ENCODE results near the gene IMMP1L. TPM values are rescaled to one million over a fixed set of nuclear protein-coding genes. Genes with fewer than 3 reads are reported as not detected.

IMMP1L gene
- total and polyA plus RNA-seq, 2 donors (not counting 1 experiment from before 2014, with no cell fraction given) = 14.3 to 16.5 TPM

DNA sequence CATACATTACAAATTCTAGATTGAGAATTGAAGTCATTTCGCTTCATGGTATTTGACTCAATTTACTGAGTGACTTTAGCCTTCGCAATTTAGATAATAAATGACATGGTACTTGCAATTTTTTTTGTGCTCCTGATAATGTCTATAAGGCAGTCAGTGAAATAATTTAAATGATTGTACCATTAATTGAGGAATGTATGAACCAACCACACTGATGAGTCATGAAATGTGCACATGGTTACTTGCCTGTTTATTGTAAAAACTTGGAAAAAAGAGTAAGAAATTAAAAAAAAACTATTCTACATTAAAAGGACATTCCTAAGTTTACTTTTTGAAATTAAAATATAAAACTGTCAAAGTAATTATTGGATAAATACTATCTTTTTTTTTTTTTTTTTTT is 96.5 kb downstream of the IMMP1L start:
- H2AFZ ChIP-seq (ENCODE audit: insufficient read depth, low read depth, low read length, poor library complexity, severe bottlenecking) = no peak overlapping the region
- intact Hi-C loops (cut with micrococcal nuclease) = no loop called here

DNA sequence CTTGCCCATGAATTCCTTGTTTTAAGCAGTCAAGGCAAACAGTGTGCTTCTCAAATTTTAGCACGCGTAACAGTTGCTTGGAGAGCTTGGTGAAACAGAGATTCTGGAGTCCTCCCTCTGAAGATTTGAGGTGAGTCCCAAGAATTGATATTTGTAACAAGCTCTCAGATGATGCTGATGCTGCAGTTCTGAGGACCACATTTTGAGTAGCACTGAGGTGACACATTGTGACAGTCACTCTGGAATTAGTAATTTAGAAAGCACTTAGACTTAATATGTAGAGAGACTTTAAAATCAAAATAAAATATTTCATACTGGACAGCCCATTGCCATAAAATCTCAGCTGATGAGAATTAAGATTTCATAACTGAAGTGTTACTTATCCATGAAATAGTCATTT is 101.2 kb downstream of the IMMP1L start:
- no peaks in the 10 kb centered on the region for H3K27me3 ChIP-seq (replicated peaks in 1 of 4; ENCODE audit: control extremely low read depth in 1 of 4, control insufficient read depth in 3 of 4, insufficient read depth in 4 of 4, low read length in 3 of 4)
- H3K4me2 ChIP-seq (replicated peaks; ENCODE audit: low read depth, low read length, poor library complexity, severe bottlenecking) = no peak overlapping the region
- intact Hi-C loops (cut with micrococcal nuclease) = no loop called here
- H3K4me1 ChIP-seq (ENCODE audit: control insufficient read depth in 2 of 2, insufficient read depth in 2 of 2, low read length in 2 of 2) = no peaks in the 10 kb centered on the region
- H3K9me3 ChIP-seq (ENCODE audit: control extremely low read depth in 1 of 3, control insufficient read depth in 2 of 3, insufficient read depth in 1 of 3, low read length in 2 of 3) = no peaks in the 10 kb centered on the region
- Mint-ChIP-seq H3K4me3 (no peak overlapping the region), H3K4me1 (peaks cover 4% of the 10 kb centered on the region), H3K27ac (no peak overlapping the region), H3K9me3 (ENCODE audit: insufficient read depth) (no peaks in the 10 kb centered on the region), H3K27me3 (no peaks in the 10 kb centered on the region)
- no peak overlapping the region for H2AFZ ChIP-seq (ENCODE audit: insufficient read depth, low read depth, low read length, poor library complexity, severe bottlenecking)
- POLR2A ChIA-PET = no interaction called here
- no peaks in the 10 kb centered on the region for H4K20me1 ChIP-seq (ENCODE audit: control insufficient read depth, insufficient read depth, low read length, poor library complexity, severe bottlenecking)
- H3K4me3 ChIP-seq (ENCODE audit: control extremely low read depth in 1 of 5, extremely low read depth in 1 of 5, insufficient read depth in 1 of 5, low read depth in 2 of 5, low read length in 4 of 5) = no peak overlapping the region
- CTCF ChIA-PET = no interaction called here
- H3K36me3 ChIP-seq (replicated peaks in 1 of 2; ENCODE audit: control extremely low read depth in 1 of 2, control insufficient read depth in 1 of 2, extremely low read depth in 1 of 2, insufficient read depth in 2 of 2, low read length in 1 of 2) = no peaks in the 10 kb centered on the region
- no peaks in the 10 kb centered on the region for H3K79me2 ChIP-seq (ENCODE audit: control insufficient read depth, insufficient read depth, low read length)
- H3K9ac ChIP-seq (ENCODE audit: low read length) = no peak overlapping the region
- H3K27ac ChIP-seq (ENCODE audit: low read length in 2 of 2) = no peak overlapping the region
- DNase-seq (no peak), ATAC-seq (ENCODE audit: low read depth) (no peak)
- 100% methylated on average over 2 of the region's 2 CpGs for WGBS (ENCODE audit: insufficient coverage)
- TF ChIP-seq, protein P1, sequence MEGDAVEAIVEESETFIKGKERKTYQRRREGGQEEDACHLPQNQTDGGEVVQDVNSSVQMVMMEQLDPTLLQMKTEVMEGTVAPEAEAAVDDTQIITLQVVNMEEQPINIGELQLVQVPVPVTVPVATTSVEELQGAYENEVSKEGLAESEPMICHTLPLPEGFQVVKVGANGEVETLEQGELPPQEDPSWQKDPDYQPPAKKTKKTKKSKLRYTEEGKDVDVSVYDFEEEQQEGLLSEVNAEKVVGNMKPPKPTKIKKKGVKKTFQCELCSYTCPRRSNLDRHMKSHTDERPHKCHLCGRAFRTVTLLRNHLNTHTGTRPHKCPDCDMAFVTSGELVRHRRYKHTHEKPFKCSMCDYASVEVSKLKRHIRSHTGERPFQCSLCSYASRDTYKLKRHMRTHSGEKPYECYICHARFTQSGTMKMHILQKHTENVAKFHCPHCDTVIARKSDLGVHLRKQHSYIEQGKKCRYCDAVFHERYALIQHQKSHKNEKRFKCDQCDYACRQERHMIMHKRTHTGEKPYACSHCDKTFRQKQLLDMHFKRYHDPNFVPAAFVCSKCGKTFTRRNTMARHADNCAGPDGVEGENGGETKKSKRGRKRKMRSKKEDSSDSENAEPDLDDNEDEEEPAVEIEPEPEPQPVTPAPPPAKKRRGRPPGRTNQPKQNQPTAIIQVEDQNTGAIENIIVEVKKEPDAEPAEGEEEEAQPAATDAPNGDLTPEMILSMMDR (IDR thresholded peaks at IDR 0.05) = no peak
- TF ChIP-seq EZH2 (IDR thresholded peaks at IDR 0.05; ENCODE audit: borderline replicate concordance, insufficient read depth, low read depth, low read length, poor library complexity, severe bottlenecking) = no peak

More for the DNA sequence above, 96.5 kb downstream of the IMMP1L start:
- ChIA-PET POLR2A (no interaction called here), CTCF (no interaction called here)
- no peaks in the 10 kb centered on the region for H3K4me1 ChIP-seq (ENCODE audit: control insufficient read depth in 2 of 2, insufficient read depth in 2 of 2, low read length in 2 of 2)
- peaks cover 0 to 9% of the 10 kb centered on the region in 2 experiments for H3K36me3 ChIP-seq (replicated peaks in 1 of 2; ENCODE audit: control extremely low read depth in 1 of 2, control insufficient read depth in 1 of 2, extremely low read depth in 1 of 2, insufficient read depth in 2 of 2, low read length in 1 of 2)
- H3K27ac ChIP-seq (ENCODE audit: low read length in 2 of 2) = no peak overlapping the region
- H3K27me3 Mint-ChIP-seq = no peaks in the 10 kb centered on the region
- H3K9ac ChIP-seq (ENCODE audit: low read length) = no peak overlapping the region
- H3K9me3 Mint-ChIP-seq (ENCODE audit: insufficient read depth) = no peaks in the 10 kb centered on the region
- DNase-seq (no peak), ATAC-seq (ENCODE audit: low read depth) (no peak)
- no peaks in the 10 kb centered on the region for H3K27me3 ChIP-seq (replicated peaks in 1 of 4; ENCODE audit: control extremely low read depth in 1 of 4, control insufficient read depth in 3 of 4, insufficient read depth in 4 of 4, low read length in 3 of 4)
- TF ChIP-seq EZH2 (IDR thresholded peaks at IDR 0.05; ENCODE audit: borderline replicate concordance, insufficient read depth, low read depth, low read length, poor library complexity, severe bottlenecking) = no peak
- TF ChIP-seq, protein P1 (IDR thresholded peaks at IDR 0.05) = no peak
- H3K4me3 ChIP-seq (ENCODE audit: control extremely low read depth in 1 of 5, extremely low read depth in 1 of 5, insufficient read depth in 1 of 5, low read depth in 2 of 5, low read length in 4 of 5) = no peak overlapping the region
- peaks cover 4% of the 10 kb centered on the region for H3K4me1 Mint-ChIP-seq
- no peaks in the 10 kb centered on the region for H3K79me2 ChIP-seq (ENCODE audit: control insufficient read depth, insufficient read depth, low read length)
- H4K20me1 ChIP-seq (ENCODE audit: control insufficient read depth, insufficient read depth, low read length, poor library complexity, severe bottlenecking) = no peaks in the 10 kb centered on the region
- no peak overlapping the region for H3K27ac Mint-ChIP-seq
- no peak overlapping the region for H3K4me2 ChIP-seq (replicated peaks; ENCODE audit: low read depth, low read length, poor library complexity, severe bottlenecking)
- no peak overlapping the region for H3K4me3 Mint-ChIP-seq
- H3K9me3 ChIP-seq (ENCODE audit: control extremely low read depth in 1 of 3, control insufficient read depth in 2 of 3, insufficient read depth in 1 of 3, low read length in 2 of 3) = no peaks in the 10 kb centered on the region
- WGBS (ENCODE audit: insufficient coverage) = 100% methylated on average over 2 of the region's 2 CpGs

Measured in B cell (primary cell).